Measurements from ENCODE around the gene ACP3. TPM values are rescaled to one million over a fixed set of nuclear protein-coding genes. Genes with fewer than 3 reads are reported as not detected.

Gene ACP3, protein sequence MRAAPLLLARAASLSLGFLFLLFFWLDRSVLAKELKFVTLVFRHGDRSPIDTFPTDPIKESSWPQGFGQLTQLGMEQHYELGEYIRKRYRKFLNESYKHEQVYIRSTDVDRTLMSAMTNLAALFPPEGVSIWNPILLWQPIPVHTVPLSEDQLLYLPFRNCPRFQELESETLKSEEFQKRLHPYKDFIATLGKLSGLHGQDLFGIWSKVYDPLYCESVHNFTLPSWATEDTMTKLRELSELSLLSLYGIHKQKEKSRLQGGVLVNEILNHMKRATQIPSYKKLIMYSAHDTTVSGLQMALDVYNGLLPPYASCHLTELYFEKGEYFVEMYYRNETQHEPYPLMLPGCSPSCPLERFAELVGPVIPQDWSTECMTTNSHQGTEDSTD
- total RNA-seq (2014; rRNA removed; shearing (Covaris generic)), result 0.62 and 2.5 TPM in 2 replicates

DNA sequence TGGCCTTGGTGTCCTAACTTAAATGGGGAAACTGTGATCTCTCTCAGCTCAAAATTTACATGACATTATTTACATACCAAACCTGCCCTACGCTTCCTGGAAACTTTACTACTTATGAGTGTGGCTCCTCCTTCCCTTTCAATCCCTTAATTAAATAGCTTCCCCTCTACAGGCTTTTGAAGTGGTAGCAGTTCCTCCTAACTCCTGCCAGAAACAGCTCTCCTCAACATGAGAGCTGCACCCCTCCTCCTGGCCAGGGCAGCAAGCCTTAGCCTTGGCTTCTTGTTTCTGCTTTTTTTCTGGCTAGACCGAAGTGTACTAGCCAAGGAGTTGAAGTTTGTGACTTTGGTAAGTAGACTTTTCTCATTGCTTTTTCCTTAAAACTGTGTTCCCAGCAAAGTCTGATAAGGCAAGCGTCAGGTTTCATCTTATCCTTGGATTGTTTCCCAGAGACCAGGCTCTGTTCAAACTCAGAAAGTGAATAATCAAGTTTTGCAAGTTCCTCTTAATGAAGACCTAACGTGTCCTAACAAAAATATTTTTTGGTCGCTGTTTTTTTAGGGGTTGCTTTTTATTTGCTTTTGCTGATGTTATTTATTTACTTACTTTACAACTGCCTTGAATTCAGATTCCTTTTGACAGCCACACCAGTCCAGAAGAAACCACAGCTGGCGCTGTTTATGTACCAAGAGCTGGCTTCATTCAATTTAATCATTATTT is at the start of gene ACP3:
Gene ACP3 (plus strand): TSS at position 179 of the 720 bp plus-strand sequence. CDS start 50 bp downstream, at position 229.
- DNase-seq, result peak; percentile 12
- Histone ChIP-seq H3K36me3 (replicated peaks; ENCODE audit: control insufficient read depth, insufficient read depth, low read length) (no peaks in the 10 kb centered on the region), H3K4me3 (ENCODE audit: insufficient read depth, low read depth, low read length) (no peak within 1 kb of the TSS), H3K27me3 (ENCODE audit: control insufficient read depth, insufficient read depth, low read length) (no peaks in the 10 kb centered on the region)

DNA sequence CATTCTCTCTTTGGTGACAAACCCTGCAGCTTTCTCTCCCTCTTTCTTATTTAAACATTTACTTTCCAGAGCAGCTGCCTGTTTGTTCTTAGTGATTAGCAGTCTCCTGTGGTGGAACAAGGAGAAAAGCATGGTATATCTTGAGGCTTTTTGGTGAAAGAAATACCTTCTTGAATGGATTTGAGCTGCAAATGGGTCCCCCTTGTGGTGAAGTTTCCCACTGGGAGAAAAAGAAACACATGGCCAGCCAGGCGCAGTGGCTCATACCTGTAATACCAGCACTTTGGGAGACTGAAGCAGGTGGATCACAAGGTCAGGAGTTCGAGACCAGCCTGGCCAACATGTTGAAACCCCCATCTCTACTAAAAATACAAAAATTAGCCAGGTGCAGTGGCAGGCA is 48.3 kb upstream of the ACP3 start:
- H3K36me3 ChIP-seq (replicated peaks; ENCODE audit: control insufficient read depth, insufficient read depth, low read length), result no peaks in the 10 kb centered on the region
- peak; percentile 29 for DNase-seq
- H3K4me3 ChIP-seq (ENCODE audit: insufficient read depth, low read depth, low read length), result no peak overlapping the region
- no peaks in the 10 kb centered on the region; the same call in 1 of the 2 replicates for H3K27me3 ChIP-seq (ENCODE audit: control insufficient read depth, insufficient read depth, low read length)

DNA sequence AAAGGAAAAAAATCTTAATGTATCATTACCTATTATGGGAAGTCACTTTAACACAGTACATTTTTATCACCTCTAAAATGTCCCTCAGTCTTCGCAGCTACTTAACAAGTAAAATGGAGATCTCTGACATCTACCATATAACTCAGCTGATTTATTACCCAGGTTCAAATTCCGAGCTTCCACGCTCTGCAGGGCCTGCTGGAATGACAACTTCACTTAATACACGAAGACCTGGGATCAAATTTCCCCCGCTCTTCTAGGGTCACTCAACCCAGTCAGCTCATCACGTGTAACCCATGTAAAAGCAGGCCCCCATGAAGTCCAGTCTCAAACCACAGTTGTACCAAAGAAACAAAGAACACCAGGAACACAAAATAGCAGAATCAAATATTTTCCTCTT is 44.2 kb upstream of the ACP3 start:
- DNase-seq, result no peak
- Histone ChIP-seq H3K4me3 (ENCODE audit: insufficient read depth, low read depth, low read length) (no peak overlapping the region), H3K27me3 (ENCODE audit: control insufficient read depth, insufficient read depth, low read length) (no peaks in the 10 kb centered on the region), H3K36me3 (replicated peaks; ENCODE audit: control insufficient read depth, insufficient read depth, low read length) (no peaks in the 10 kb centered on the region)

DNA sequence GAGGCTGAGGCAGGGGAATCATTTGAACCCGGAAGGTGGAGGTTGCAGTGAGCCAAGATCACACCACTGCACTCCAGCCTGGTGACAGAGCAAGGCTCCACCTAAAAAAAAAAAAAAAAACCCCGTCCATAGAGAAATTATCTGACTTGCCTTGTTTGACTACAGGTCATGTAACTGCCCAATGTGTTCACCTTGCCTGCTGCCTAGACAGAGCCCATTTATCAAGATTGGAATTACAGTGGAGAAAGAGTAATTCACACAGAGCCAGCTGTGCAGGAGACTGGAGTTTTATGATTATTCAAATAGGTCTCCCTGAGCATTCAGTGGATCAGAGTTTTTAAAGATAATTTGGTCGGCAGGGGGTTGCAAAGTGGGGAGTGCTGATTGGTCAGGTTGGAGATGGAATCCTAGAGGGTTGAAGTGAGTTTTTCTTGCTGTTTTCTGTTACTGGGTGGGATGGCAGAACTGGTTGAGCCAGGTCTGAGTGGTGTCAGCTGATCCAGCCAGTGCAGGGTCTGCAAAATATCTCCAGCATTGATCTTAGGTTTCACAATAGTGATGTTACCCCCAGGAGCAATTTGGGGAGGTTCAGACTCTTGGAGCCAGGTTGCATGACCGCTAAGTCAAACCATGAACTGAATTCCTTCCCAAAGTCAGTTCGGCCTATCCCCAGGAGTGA is 40.8 kb upstream of the ACP3 start:
- DNase-seq, result no peak
- no peaks in the 10 kb centered on the region for H3K27me3 ChIP-seq (ENCODE audit: control insufficient read depth, insufficient read depth, low read length)

DNA sequence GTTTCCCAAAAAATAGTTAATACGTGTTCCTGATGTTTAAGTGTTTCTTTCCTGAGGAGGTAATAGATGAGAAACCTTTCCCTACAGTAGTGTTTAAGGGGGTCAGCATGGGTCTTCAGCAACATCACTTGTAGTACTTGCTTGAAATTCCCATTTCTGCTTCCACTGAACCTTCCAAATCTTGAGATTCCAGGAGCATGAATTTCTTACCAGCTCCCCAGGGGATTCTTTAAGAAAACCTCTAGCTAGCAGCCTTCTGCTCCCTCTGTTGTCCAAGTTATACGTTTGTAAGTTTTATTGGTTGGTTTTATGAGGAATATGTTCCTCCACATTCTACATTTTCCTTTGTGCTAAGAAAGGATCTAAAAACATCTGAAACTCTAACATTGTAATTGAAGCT is 38.2 kb upstream of the ACP3 start:
- DNase-seq, result no peak
- Histone ChIP-seq H3K36me3 (replicated peaks; ENCODE audit: control insufficient read depth, insufficient read depth, low read length) (no peaks in the 10 kb centered on the region), H3K27me3 (ENCODE audit: control insufficient read depth, insufficient read depth, low read length) (no peaks in the 10 kb centered on the region), H3K4me3 (ENCODE audit: insufficient read depth, low read depth, low read length) (no peak overlapping the region)

More for the DNA sequence above, 40.8 kb upstream of the ACP3 start:
- Histone ChIP-seq H3K4me3 (ENCODE audit: insufficient read depth, low read depth, low read length) (no peak overlapping the region), H3K36me3 (replicated peaks; ENCODE audit: control insufficient read depth, insufficient read depth, low read length) (no peaks in the 10 kb centered on the region)

DNA sequence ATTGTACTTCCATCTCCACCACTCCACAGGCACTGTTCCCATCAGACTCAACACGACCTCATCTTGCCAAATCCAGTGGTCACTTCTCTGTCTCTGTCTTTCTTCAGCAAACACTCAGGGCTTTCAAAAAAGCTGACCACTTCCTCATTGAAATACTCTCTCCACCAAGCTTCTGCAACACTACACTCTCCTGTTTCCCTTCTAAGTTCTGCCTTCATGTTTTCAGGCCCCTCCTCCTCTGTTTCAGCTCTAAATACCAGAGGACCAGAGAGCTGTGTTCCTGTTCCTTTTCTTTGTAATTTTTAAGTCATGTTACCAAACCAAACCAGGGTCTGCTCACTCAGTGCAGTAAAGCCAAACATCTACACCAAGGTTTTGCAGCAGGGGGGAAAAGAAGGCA is 33.8 kb upstream of the ACP3 start:
- no peak overlapping the region for H3K4me3 ChIP-seq (ENCODE audit: insufficient read depth, low read depth, low read length)

DNA sequence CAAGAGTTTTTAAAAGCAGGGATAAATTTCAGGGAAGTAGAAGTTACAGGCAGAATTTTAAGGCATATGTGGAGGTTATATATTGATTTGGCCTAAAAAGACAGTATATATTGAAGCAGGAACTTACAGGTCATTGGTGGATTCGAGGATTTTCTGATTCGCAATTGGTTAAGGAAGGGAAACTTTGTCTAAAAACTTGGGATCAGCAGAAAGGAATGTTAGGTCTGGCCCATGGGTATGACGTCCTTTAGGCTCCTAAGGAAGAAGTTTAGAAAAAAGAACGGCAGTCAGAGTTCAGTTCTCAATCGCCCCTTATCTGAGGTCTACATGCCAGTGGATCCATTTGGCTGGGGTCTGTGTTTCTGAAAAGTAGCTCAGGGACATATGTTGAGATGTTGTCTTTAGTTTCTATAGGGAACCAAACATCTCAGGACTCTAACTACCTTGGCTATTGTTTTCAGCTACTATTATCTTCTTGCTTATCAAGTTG is 33.2 kb upstream of the ACP3 start:
- H3K4me3 ChIP-seq (ENCODE audit: insufficient read depth, low read depth, low read length), result no peak overlapping the region
- H3K27me3 ChIP-seq (ENCODE audit: control insufficient read depth, insufficient read depth, low read length), result no peaks in the 10 kb centered on the region
- H3K36me3 ChIP-seq (replicated peaks; ENCODE audit: control insufficient read depth, insufficient read depth, low read length), result no peaks in the 10 kb centered on the region
- no peak for DNase-seq

More for the DNA sequence above, 33.8 kb upstream of the ACP3 start:
- no peaks in the 10 kb centered on the region for H3K36me3 ChIP-seq (replicated peaks; ENCODE audit: control insufficient read depth, insufficient read depth, low read length)
- DNase-seq, result peak; percentile 41
- no peaks in the 10 kb centered on the region for H3K27me3 ChIP-seq (ENCODE audit: control insufficient read depth, insufficient read depth, low read length)

DNA sequence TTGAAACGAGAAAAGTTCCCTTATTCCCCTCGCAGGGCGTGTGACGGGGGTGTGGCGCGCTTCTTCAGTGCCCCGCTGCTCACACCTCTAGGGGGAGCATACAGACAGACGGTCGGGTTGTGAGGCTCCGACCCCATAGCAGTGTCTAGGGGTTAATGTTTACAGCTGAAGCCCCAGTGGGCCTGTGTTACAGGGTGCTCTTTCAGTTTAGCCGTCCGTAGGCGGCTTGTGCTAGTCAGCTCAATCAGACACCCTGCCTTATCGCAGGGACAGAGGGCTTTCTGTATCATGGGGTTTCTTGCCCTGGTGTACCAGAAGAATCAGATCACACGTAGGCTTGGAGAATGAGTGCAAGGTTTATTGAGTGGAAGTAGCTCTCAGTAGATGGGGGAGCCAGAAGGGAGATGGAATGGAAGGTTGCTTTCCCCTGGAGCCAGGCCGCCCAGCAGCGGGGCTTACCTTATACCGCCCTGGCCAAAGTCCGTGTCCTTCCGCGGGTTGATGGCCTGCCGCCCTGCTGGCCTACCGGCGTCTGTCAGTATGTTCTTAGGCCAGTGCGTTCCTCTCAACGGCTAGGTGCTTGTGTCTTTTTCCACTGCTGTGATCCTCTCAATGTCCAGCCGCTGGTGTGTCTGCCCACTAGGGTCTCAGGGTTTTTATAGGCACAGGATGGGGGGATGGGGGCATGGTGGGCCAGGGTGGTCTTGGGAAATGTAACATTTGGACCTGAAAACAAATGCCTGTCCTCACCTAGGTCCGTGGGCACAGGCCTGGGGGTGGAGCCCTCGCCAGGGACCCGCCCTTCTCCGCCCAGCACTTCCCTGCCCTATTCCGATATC is 32.2 kb upstream of the ACP3 start:
- no peaks in the 10 kb centered on the region for H3K36me3 ChIP-seq (replicated peaks; ENCODE audit: control insufficient read depth, insufficient read depth, low read length)
- peak overlapping the region; percentile 34; the same call in 1 of the 2 replicates for H3K4me3 ChIP-seq (ENCODE audit: insufficient read depth, low read depth, low read length)
- H3K27me3 ChIP-seq (ENCODE audit: control insufficient read depth, insufficient read depth, low read length), result no peaks in the 10 kb centered on the region
- DNase-seq, result peak; percentile 43

DNA sequence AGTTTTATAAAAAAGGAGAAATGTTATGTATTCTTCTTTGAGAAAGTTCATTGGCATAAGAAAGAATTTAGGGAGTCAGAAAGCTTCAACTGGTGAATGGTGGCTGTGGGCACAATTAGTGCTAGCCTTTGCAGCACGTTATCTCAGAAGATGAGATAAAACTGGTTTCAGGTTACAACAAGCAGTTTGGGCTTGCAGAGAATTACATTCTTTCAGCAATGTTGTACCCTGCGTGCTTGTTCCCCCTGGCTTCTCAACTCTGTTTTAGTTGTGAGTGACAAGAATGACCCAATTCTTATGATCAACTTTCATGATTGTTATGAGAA is 31.6 kb upstream of the ACP3 start:
- no peak overlapping the region for H3K4me3 ChIP-seq (ENCODE audit: insufficient read depth, low read depth, low read length)
- peak; percentile 32 for DNase-seq

DNA sequence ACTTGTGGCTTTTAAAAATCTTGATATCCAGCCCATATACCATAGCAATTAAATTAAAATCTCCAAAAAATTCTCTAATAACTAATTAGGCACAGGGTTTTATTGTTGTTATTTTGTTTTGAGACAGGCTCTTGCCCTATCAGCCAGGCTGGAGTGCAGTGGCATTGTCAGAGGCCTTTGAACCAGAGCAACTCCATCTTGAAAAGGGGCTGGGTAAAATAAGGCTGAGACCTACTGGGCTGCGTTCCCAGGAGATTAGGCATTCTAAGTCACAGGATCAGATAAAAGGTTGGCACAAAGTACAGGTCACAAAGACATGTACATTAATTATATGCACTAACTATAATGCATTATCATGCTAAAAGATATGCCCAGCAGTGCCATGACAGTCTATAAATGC is 31.2 kb upstream of the ACP3 start:
- no peak overlapping the region for H3K4me3 ChIP-seq (ENCODE audit: insufficient read depth, low read depth, low read length)

More for the DNA sequence above, 31.6 kb upstream of the ACP3 start:
- Histone ChIP-seq H3K36me3 (replicated peaks; ENCODE audit: control insufficient read depth, insufficient read depth, low read length) (no peaks in the 10 kb centered on the region), H3K27me3 (ENCODE audit: control insufficient read depth, insufficient read depth, low read length) (no peaks in the 10 kb centered on the region)

DNA sequence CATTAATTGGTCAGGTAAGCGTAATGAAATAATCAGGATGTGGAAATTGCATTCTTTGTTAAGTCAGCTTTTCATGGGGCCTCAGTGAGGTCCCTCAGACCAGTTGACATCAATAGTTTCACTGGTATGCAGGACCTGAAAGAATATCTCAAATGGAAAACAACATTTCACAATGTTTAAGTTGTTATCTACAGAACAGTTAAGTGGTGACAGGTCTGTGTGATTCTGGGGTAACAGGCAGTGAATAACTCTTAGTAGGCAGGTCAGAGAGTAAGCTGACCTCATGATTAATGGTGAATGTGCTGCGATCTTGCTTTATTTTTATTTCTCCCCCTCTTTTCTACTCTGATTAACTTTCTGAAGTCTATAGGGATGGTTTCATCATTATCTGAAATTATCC is 28.9 kb upstream of the ACP3 start:
- H3K36me3 ChIP-seq (replicated peaks; ENCODE audit: control insufficient read depth, insufficient read depth, low read length), result no peaks in the 10 kb centered on the region
- no peak for DNase-seq
- H3K4me3 ChIP-seq (ENCODE audit: insufficient read depth, low read depth, low read length), result no peak overlapping the region
- H3K27me3 ChIP-seq (ENCODE audit: control insufficient read depth, insufficient read depth, low read length), result no peaks in the 10 kb centered on the region

More for the DNA sequence above, 31.2 kb upstream of the ACP3 start:
- Histone ChIP-seq H3K36me3 (replicated peaks; ENCODE audit: control insufficient read depth, insufficient read depth, low read length) (no peaks in the 10 kb centered on the region), H3K27me3 (ENCODE audit: control insufficient read depth, insufficient read depth, low read length) (no peaks in the 10 kb centered on the region)
- DNase-seq, result no peak

DNA sequence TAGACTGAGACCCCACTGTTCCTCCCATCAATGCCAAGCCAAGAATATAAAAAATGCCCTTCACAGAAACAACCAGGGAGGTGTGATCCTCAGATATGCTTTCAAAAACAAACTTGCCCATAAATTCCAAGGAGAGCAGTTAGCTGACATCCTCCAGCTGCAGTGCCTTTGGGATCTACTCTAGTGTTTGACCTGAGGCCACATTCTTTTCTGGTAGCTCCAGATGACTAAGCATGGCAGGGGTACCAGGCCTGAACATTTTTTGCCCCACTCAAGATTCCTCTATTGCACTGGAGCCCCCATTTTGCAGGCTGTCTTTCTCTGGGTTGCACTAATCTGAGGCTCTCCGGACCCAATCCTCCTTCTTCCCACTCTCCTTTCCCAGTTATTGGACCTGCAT is 27.9 kb upstream of the ACP3 start:
- no peak for DNase-seq
- H3K27me3 ChIP-seq (ENCODE audit: control insufficient read depth, insufficient read depth, low read length), result no peaks in the 10 kb centered on the region
- no peaks in the 10 kb centered on the region for H3K36me3 ChIP-seq (replicated peaks; ENCODE audit: control insufficient read depth, insufficient read depth, low read length)
- no peak overlapping the region for H3K4me3 ChIP-seq (ENCODE audit: insufficient read depth, low read depth, low read length)

DNA sequence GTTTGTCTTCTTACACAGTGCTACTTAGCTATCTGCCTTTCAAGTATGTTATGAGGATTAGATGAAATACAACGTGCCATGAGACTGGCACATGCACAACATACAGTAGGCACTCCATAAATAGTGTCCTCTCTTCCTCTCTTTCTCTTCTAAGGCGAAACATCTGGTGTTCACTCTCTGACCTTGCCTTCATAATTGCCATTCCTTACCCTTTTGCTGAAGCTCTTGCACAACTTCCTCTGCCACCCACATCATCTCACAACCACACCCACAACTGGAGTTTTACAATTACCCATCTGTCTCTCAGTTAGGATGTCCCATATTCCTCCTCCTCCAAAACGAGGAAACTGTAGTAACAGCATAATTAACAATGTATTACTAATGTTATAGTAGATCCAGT is 26.4 kb upstream of the ACP3 start:
- H3K4me3 ChIP-seq (ENCODE audit: insufficient read depth, low read depth, low read length), result no peak overlapping the region
- H3K36me3 ChIP-seq (replicated peaks; ENCODE audit: control insufficient read depth, insufficient read depth, low read length), result no peaks in the 10 kb centered on the region
- H3K27me3 ChIP-seq (ENCODE audit: control insufficient read depth, insufficient read depth, low read length), result no peaks in the 10 kb centered on the region
- no peak for DNase-seq

DNA sequence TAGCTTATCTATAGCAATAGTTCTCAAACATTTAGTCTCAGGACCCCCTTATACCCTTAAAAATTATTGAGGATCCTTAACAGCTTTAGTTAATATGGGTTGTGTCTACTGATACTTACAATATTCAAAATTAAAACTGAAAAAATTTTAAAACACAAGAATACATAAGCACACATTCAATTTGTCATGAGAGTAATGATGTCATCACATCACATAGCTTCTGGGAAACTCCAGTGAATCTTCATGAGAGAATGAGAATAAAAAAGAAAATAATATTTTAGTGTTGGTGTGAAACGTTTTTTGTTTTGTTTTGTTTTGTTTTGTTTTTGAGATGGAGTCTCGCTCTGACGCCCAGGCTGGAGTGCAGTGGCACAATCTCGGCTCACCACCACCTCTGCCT is 25.2 kb upstream of the ACP3 start:
- Histone ChIP-seq H3K36me3 (replicated peaks; ENCODE audit: control insufficient read depth, insufficient read depth, low read length) (no peaks in the 10 kb centered on the region), H3K27me3 (ENCODE audit: control insufficient read depth, insufficient read depth, low read length) (no peaks in the 10 kb centered on the region), H3K4me3 (ENCODE audit: insufficient read depth, low read depth, low read length) (no peak overlapping the region)
- DNase-seq, result no peak

Data from H7 (cell line).